Breast epithelium (tissue), 4 donors: ENCODE measurements around the gene CA10. TPM values are rescaled to one million over a fixed set of nuclear protein-coding genes. Genes with fewer than 3 reads are reported as not detected.
A peak's percentile ranks its signal among the peaks of the same experiment; 100 is the strongest.

Experiments
- DNase-seq, 2 donors: peaks; one replicate each; pipeline ENCODE4 v3.0.0-alpha.2; 2019; ENCODE audit warnings: low spot score in 2 of 2
- H3K27ac ChIP-seq, 2 donors: fragments of 200-600 bp; sonication (generic) in 1 of 2; one replicate each; pipeline ENCODE4 v1.5.1; 2016 to 2019; ENCODE audit warnings: mild to moderate bottlenecking in 1 of 2
- H3K27me3 ChIP-seq, 2 donors: fragments of 200-600 bp; sonication (generic) in 1 of 2; one replicate each; pipeline versions ENCODE4 v1.5.1 to v1.6.0; 2017 to 2019; ENCODE audit warnings: control low read depth in 1 of 2, mild to moderate bottlenecking in 1 of 2
- H3K36me3 ChIP-seq: fragments of 200-600 bp; one replicate; pipeline ENCODE4 v1.5.1; 2019
- H3K4me1 ChIP-seq, 2 donors: fragments of 200-600 bp; sonication (generic); one replicate each; pipeline ENCODE4 v1.5.1; 2016 to 2019; ENCODE audit warnings: control low read depth in 1 of 2
- H3K4me3 ChIP-seq, 3 donors: fragments of 200-600 bp; sonication (generic); 1 replicate in 2 of 3; 2 replicates in 1 of 3; pipeline ENCODE4 v1.5.1; 2016 to 2019; ENCODE audit warnings: mild to moderate bottlenecking in 3 of 3, moderate library complexity in 2 of 3
- H3K9me3 ChIP-seq, 2 donors: fragments of 200-600 bp; sonication (generic) in 1 of 2; one replicate each; pipeline ENCODE4 v1.5.1; 2016 to 2019; ENCODE audit warnings: control low read depth in 1 of 2
- CTCF ChIP-seq, 3 donors: fragments of 450-650 bp; IDR thresholded peaks; one replicate each; pipeline ENCODE4 v1.5.1; 2016 to 2017; ENCODE audit warnings: antibody characterized with exemption in 3 of 3, mild to moderate bottlenecking in 3 of 3, moderate library complexity in 3 of 3
- POLR2A ChIP-seq: fragments of 450-650 bp; IDR thresholded peaks from one replicate; pipeline ENCODE4 v1.6.1; 2016; ENCODE audit warnings: antibody characterized with exemption, mild to moderate bottlenecking, moderate library complexity
- POLR2AphosphoS5 ChIP-seq, 3 donors: sonication (generic); formaldehyde crosslinking; IDR thresholded peaks; one replicate each; pipeline ENCODE4 v1.6.1; 2017; ENCODE audit warnings: antibody characterized with exemption in 3 of 3
- intact Hi-C: fragments of 100-400 bp; cut with DNase I; formaldehyde crosslinking; loops from one replicate; pipeline ENCODE4 v1.15.1; 2023; ENCODE audit warnings: low total_unique reads
- total RNA-seq, 3 donors: library from RNA; depleted of rRNA; stranded (reverse); fragments of >200 nt; gene quantifications; one replicate each; pipeline ENCODE4 v1.1.0, GENCODE V29; 2016

CA10 gene
- total RNA-seq, 3 donors from 2014 or later: not detected

GRCh38 chr17:52181782-52182181 lies 23.3 kb upstream of the CA10 start:
- H3K27ac ChIP-seq: no peak overlapping the region
- intact Hi-C loops: no loop called here
- H3K9me3 ChIP-seq: peaks cover 0 to 5% of the 10 kb centered on the region in 2 donors
- H3K36me3 ChIP-seq: no peaks in the 10 kb centered on the region
- TF ChIP-seq CTCF (IDR thresholded peaks at IDR 0.05) (no peak), POLR2A (no peak), POLR2AphosphoS5 (IDR thresholded peaks at IDR 0.05) (no peak)
- H3K4me1 ChIP-seq: no peaks in the 10 kb centered on the region
- no peak for DNase-seq
- no peak overlapping the region for H3K4me3 ChIP-seq
- no peaks in the 10 kb centered on the region for H3K27me3 ChIP-seq

- no peak for TF ChIP-seq POLR2AphosphoS5 (IDR thresholded peaks at IDR 0.05)
- TF ChIP-seq CTCF (IDR thresholded peaks at IDR 0.05): no peak
- no peak for TF ChIP-seq POLR2A
- Histone ChIP-seq H3K4me3 (no peak overlapping the region), H3K36me3 (no peaks in the 10 kb centered on the region), H3K4me1 (no peaks in the 10 kb centered on the region), H3K9me3 (no peaks in the 10 kb centered on the region), H3K27ac (no peak overlapping the region), H3K27me3 (no peaks in the 10 kb centered on the region)
- DNase-seq: no peak
- intact Hi-C loops: no loop called here
These were observed 19.5 kb upstream of the CA10 start for GRCh38 chr17:52178012-52178411.

- Histone ChIP-seq H3K27me3 (peaks cover 0 to 5% of the 10 kb centered on the region in 2 donors), H3K36me3 (no peaks in the 10 kb centered on the region), H3K9me3 (no peaks in the 10 kb centered on the region), H3K27ac (no peak overlapping the region), H3K4me1 (no peaks in the 10 kb centered on the region), H3K4me3 (no peak overlapping the region)
- intact Hi-C loops: no loop called here
- no peak for DNase-seq
- TF ChIP-seq CTCF (IDR thresholded peaks at IDR 0.05): peak in 1 of 3 donors; percentile 32
- no peak for TF ChIP-seq POLR2A
These were observed 12.6 kb upstream of the CA10 start for GRCh38 chr17:52170963-52171572.

GRCh38 chr17:52160136-52160567 lies 1.6 kb upstream of the CA10 start:
- Histone ChIP-seq H3K4me1 (no peaks in the 10 kb centered on the region), H3K27me3 (peaks cover 6 to 66% of the 10 kb centered on the region in 2 donors), H3K27ac (no peak overlapping the region), H3K4me3 (no peak overlapping the region), H3K36me3 (no peaks in the 10 kb centered on the region), H3K9me3 (no peaks in the 10 kb centered on the region)
- TF ChIP-seq POLR2AphosphoS5 (IDR thresholded peaks at IDR 0.05) (no peak), CTCF (IDR thresholded peaks at IDR 0.05) (no peak), POLR2A (no peak)
- DNase-seq: no peak
- intact Hi-C loops: no loop called here

- no peak for TF ChIP-seq POLR2AphosphoS5 (IDR thresholded peaks at IDR 0.05)
- TF ChIP-seq POLR2A: no peak
- TF ChIP-seq CTCF (IDR thresholded peaks at IDR 0.05): no peak
- intact Hi-C loops: no loop called here
- peaks cover 6 to 70% of the 10 kb centered on the region in 2 donors for H3K27me3 ChIP-seq
- no peaks in the 10 kb centered on the region for H3K9me3 ChIP-seq
- H3K4me3 ChIP-seq: peak overlapping the region in 2 of 3 donors; percentile 30 to 57
- no peak overlapping the region for H3K27ac ChIP-seq
- H3K36me3 ChIP-seq: no peaks in the 10 kb centered on the region
- H3K4me1 ChIP-seq: no peaks in the 10 kb centered on the region
- no peak for DNase-seq
These were observed 977 bp upstream of the CA10 start for GRCh38 chr17:52159246-52160135.
